Neural crest cell (in vitro differentiated cells): ENCODE data around the gene CLCA1. TPM values are rescaled to one million over a fixed set of nuclear protein-coding genes. Genes with fewer than 3 reads are reported as not detected.

ENCODE experiments used
- DNase-seq: peaks from one replicate; pipeline ENCODE4 v3.0.0; 2021; ENCODE audit warnings: low read depth, mixed read lengths, low spot score
- H3K27ac Mint-ChIP-seq: one replicate; pipeline ENCODE4 v1.8.0; 2021; ENCODE audit warnings: mild to moderate bottlenecking, mixed read lengths; ENCODE audit not compliant: unreplicated experiment
- H3K27me3 Mint-ChIP-seq: 2 replicates; pipeline ENCODE4 v1.8.0; 2021; ENCODE audit warnings: low read depth, mild to moderate bottlenecking, mixed read lengths
- H3K36me3 Mint-ChIP-seq: 2 replicates; pipeline ENCODE4 v1.8.0; 2021; ENCODE audit warnings: low read depth, mild to moderate bottlenecking, mixed read lengths
- H3K4me1 Mint-ChIP-seq: 2 replicates; pipeline ENCODE4 v1.8.0; 2021; ENCODE audit warnings: mixed read lengths
- H3K4me3 Mint-ChIP-seq: one replicate; pipeline ENCODE4 v1.8.0; 2021; ENCODE audit warnings: mild to moderate bottlenecking, mixed read lengths
- H3K9me3 Mint-ChIP-seq: 2 replicates; pipeline ENCODE4 v1.8.0; 2021; ENCODE audit warnings: mixed read lengths
- CTCF ChIP-seq: fragments of 200-600 bp; sonication (generic); conservative IDR thresholded peaks from 2 replicates; pipeline ENCODE4 v1.5.0; 2021; ENCODE audit warnings: antibody characterized with exemption, mild to moderate bottlenecking
- total RNA-seq: library from RNA; stranded (reverse); gene quantifications from 2 replicates; pipeline ENCODE4 v1.2.1, GENCODE V29; 2021

Gene CLCA1
- total RNA-seq, 1 donor from 2014 or later = not detected

GRCh38 chr1:86441581-86441980, 27.1 kb upstream of the CLCA1 start:
- Mint-ChIP-seq H3K36me3 (no peaks in the 10 kb centered on the region), H3K27me3 (peaks cover 15% of the 10 kb centered on the region), H3K4me1 (peaks cover 3% of the 10 kb centered on the region), H3K4me3 (no peak overlapping the region), H3K9me3 (no peaks in the 10 kb centered on the region), H3K27ac (no peak overlapping the region)
- TF ChIP-seq CTCF = no peak
- DNase-seq = no peak

GRCh38 chr1:86441997-86442396, 26.7 kb upstream of the CLCA1 start:
- no peak overlapping the region for H3K27ac Mint-ChIP-seq
- no peak for TF ChIP-seq CTCF
- no peak overlapping the region for H3K4me3 Mint-ChIP-seq
- no peak for DNase-seq
- peaks cover 7% of the 10 kb centered on the region for H3K4me1 Mint-ChIP-seq
- H3K27me3 Mint-ChIP-seq = peaks cover 15% of the 10 kb centered on the region
- H3K36me3 Mint-ChIP-seq = no peaks in the 10 kb centered on the region
- H3K9me3 Mint-ChIP-seq = no peaks in the 10 kb centered on the region

- DNase-seq = no peak
- Mint-ChIP-seq H3K27ac (no peak overlapping the region), H3K4me3 (no peak overlapping the region), H3K4me1 (peaks cover 17% of the 10 kb centered on the region), H3K9me3 (no peaks in the 10 kb centered on the region), H3K27me3 (peaks cover 2% of the 10 kb centered on the region), H3K36me3 (no peaks in the 10 kb centered on the region)
- TF ChIP-seq CTCF = no peak
Observed at GRCh38 chr1:86445919-86446318, 22.8 kb upstream of the CLCA1 start.

GRCh38 chr1:86447198-86447790, 21.4 kb upstream of the CLCA1 start:
- peaks cover 17% of the 10 kb centered on the region for H3K4me1 Mint-ChIP-seq
- no peaks in the 10 kb centered on the region for H3K27me3 Mint-ChIP-seq
- no peak overlapping the region for H3K4me3 Mint-ChIP-seq

GRCh38 chr1:86448670-86449069, 20.1 kb upstream of the CLCA1 start:
- no peak for DNase-seq
- Mint-ChIP-seq H3K4me3 (no peak overlapping the region), H3K36me3 (no peaks in the 10 kb centered on the region), H3K27me3 (no peaks in the 10 kb centered on the region), H3K4me1 (peaks cover 17% of the 10 kb centered on the region), H3K27ac (no peak overlapping the region), H3K9me3 (no peaks in the 10 kb centered on the region)
- no peak for TF ChIP-seq CTCF

More at GRCh38 chr1:86447198-86447790, 21.4 kb upstream of the CLCA1 start:
- Mint-ChIP-seq H3K27ac (no peak overlapping the region), H3K9me3 (no peaks in the 10 kb centered on the region), H3K36me3 (no peaks in the 10 kb centered on the region)
- TF ChIP-seq CTCF = no peak
- peak; percentile 2 for DNase-seq
